Fibroblast of skin of abdomen (primary cell): ENCODE data around the gene SDK1.
"Not testable (repeated sequence)": the region's sequence is repeated elsewhere in the genome, so short reads cannot be mapped to it uniquely, and the experiment has no call there.

ENCODE experiments used
- DNase-seq: peaks from one replicate; pipeline ENCODE4 v3.0.0-alpha.2; 2013

SDK1 gene

DNA sequence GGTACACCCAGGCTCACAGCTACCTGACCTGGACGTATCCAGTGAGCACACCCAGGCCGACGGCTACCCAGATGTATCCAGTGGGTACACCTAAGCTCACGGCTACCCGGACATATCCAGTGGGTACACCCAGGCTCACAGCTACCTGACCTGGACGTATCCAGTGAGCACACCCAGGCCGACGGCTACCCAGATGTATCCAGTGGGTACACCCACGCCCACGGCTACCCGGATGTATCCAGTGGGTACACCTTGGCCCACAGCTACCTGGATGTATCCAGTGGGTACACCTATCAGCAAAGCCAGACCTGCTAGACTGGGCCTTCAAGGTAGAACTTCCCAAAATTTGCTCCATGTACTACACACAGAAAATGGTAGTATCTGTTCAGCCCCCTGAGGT is 662.7 kb downstream of the SDK1 start:
- not testable (repeated sequence) for DNase-seq

- DNase-seq = no peak
Measured at GRCh38 chr7:3964980-3965606, 664.0 kb downstream of the SDK1 start.

DNA sequence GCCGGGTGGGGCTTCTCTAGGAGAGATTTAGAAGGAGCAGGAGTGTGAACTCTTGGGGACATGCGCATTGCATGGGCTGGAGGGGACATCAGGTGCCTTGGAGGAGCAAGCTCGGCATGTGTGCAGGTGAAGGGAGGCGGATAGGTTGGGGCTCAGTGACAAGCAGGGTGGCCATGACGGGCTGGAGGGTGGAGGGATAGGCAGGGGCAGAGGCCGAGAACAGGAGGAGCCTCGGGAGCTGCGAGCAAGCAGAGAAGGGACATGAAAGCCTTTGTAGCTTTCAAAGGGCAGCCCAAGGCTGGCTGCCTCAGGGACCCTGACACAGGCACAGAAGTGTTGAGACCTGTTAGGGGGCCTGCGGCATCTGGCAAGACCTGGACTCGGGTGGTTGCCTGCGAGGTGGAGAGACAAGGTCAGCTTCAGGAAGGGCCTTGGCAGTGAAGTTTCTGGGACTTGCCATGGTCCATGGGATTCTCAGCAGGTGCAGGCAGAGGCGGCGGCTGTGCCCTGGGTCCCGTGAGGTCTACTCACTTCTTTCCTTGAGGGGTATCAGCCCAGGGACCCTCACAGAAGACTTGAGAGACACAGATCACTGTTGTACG is 664.8 kb downstream of the SDK1 start:
- no peak for DNase-seq

- DNase-seq = no peak
Measured at GRCh38 chr7:3968234-3968633, 667.2 kb downstream of the SDK1 start.

GRCh38 chr7:3969286-3969685 is 668.2 kb downstream of the SDK1 start:
- DNase-seq = no peak

- no peak for DNase-seq
Measured at GRCh38 chr7:3971323-3971722, 670.3 kb downstream of the SDK1 start.

GRCh38 chr7:3973264-3973663 is 672.2 kb downstream of the SDK1 start:
- DNase-seq = no peak

DNA sequence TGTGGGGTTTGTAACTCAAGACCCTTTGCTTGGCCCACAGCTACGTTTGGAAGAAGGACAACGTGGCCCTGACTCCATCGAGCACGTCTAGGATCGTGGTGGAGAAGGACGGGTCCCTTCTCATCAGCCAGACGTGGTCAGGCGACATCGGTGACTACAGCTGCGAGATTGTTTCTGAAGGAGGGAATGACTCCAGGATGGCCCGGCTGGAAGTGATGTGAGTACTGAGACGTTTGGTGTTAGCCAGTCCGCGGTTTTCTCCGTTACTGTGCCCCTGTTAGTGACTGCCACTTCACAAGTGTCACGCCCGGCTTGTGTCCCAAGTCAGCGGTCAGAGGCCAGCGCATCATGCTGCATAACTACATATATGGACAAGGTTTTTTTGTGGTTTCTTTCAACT is 673.3 kb downstream of the SDK1 start:
- no peak for DNase-seq

- no peak for DNase-seq
Measured at GRCh38 chr7:3975371-3975770, 674.3 kb downstream of the SDK1 start.

DNA sequence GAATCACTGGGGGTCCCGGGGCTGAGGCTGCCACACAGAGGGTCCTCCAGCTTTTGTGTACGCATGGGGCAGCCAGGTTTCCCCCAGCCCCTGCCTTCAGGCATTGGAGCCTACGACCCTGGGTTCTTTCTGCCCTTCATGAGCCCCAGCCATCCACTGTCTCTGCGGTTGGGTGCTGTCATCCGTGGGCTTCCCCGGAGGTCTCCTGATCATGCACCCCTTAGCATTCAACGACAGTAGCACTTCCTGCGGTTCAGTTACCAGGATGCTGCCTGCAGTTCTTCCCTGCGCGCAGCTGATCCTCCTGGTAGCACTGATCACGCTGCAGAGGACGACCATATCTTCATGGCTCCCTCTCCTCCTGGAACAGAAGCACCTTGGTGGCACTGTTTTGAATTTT is 676.3 kb downstream of the SDK1 start:
- no peak for DNase-seq

- DNase-seq = no peak
Measured at GRCh38 chr7:3978839-3979238, 677.8 kb downstream of the SDK1 start.

DNA sequence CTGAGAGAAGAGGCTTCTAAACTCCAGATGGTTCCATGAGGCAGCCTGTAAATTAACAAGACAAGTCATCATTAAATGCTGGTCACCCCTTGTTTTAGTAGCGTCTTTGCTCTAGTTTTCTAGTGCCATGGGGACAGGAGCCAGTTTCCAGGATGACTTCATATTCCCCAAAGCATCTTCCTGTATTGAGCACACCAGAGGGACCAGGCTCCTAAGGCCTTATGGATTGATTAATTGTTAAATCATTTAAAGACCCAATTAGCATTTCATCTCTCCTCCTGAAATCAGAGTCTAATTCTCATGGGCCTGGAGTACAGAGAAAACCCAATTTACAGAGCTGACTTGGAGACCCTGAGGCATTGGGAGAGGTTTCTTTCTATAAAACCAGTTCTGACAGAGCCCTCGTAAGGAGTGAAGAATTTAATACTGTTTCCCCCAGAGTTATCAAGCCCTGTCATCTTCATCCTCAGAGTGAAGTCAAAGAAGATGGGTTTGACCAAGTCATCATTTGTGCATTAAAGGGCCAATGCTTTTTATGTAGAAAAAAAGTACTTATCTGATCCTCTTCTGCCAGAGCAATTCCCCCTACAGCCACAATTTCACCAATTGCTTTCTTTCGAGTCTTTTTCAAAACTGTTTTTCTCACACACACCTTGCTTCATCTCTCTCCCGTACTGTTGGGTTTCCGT is 678.7 kb downstream of the SDK1 start:
- no peak for DNase-seq

- no peak for DNase-seq
Measured at GRCh38 chr7:3980300-3980643, 679.2 kb downstream of the SDK1 start.

DNA sequence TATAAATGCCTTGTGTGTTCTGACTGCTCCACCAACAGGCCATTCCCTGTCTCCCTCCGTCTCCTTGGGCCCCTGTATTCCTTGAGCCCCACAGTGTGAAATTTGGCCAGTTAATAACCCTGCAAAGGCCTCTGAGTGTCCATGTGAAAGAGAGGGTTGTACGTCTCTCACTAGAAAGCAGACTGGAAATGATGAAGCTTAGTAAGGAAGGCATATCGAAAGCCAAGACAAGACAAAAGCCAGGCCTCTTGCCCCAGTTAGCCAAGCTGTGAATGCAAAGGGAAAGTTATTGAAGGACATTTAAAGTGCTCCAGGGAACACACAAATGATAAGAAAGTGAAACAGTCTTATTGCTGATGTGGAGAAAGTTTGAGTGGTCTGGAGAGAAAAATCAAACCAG is 680.2 kb downstream of the SDK1 start:
- DNase-seq = no peak

DNA sequence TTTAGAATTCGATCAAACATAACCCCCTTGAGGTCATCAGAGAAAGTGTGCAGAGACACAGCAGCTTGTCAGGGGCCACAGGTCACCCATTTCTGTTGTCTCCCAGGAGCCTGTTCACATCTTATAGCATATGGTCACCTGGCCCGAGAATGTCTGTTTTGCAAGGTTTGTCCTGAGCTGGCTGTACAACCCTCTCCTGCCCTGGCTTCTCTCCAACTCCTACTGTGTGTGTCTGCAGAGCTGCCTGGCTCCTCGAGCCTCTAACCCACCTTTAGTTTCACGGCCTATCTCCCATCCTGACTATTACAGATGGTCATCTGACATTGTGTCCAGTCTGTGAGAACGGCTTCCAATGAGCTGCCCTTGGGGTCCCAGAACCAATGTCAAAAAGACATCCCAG is 683.4 kb downstream of the SDK1 start:
- DNase-seq = no peak

GRCh38 chr7:3986927-3987326 is 685.9 kb downstream of the SDK1 start:
- DNase-seq = no peak

GRCh38 chr7:3987426-3987927 is 686.4 kb downstream of the SDK1 start:
- no peak for DNase-seq

GRCh38 chr7:3989723-3990122 is 688.7 kb downstream of the SDK1 start:
- no peak for DNase-seq

GRCh38 chr7:3991731-3992231 is 690.7 kb downstream of the SDK1 start:
- no peak for DNase-seq

DNA sequence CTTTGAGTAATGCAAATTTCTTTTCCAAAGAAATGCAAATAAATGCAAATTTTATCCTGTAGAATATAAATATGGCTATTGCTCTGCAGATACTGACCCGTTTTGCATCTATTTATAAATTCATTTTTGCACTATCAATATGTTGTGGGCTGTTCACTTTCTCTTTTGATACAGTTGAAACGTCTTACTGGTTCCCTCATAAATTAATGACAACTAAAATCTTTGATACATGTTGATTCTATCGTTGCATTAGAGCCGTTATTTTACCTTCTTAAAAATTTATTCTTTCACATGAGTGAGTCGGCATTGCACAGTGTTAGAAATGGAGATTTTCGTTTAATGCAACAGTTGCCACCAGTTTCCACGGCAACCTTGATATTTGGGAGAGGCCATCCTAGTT is 691.8 kb downstream of the SDK1 start:
- no peak for DNase-seq

DNA sequence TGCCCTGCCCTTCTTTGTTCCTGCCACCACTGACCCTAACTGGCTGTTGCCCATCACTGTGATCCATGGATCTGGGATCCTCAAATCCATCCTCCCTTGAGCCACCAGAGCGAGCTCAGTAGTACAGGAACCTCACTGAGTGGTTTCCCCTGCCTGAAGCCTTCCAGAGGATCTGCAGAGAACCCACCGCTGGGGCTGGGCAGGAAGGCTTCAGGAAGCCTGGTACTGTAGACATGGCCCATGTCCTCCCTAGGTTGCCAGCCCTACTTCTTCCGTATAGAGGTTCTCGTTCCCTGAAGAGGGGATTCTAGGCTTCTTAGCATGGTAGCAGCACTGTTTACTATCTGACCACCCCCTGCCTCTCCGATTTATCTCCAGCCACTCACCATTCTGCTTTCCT is 693.7 kb downstream of the SDK1 start:
- DNase-seq = no peak

DNA sequence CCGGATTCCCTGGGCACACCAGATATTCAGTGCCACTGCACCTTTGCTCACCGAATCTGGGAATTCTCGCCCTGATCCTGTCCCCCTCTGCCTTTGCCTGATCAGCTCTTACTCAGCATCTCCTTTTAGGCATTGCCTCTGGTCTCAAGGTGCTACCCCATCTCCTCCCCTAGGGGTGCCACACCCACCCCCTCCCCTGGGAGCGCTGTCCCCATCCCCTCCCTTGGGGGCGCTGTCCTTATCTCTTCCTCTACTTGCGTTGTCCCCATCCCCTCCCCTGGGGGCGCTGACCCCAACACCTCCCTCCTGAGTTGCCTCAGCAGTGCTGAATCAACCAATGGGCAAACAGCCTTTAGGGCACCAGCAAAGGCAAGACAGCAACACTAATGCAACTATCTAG is 694.1 kb downstream of the SDK1 start:
- DNase-seq = no peak

DNA sequence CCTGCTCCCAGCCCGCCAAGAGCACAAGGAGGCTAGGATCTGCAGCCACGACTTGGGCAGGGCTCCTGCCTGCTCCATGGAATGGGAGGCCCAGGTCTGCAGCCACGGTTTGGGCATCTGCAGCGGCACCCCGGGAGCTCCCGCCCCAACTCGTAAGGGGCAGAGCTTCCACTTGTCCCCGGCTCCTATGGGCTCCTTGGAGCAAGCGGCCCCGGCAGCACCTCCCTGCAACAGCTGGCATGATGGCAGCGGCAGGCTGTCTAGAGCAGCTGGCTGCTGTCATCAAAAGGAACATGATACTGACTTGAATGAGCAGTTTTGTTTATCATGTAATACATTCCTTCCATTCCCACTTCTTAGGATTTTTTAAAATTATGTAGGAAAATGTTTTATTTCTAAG is 697.0 kb downstream of the SDK1 start:
- no peak for DNase-seq

GRCh38 chr7:4000139-4000538 is 699.1 kb downstream of the SDK1 start:
- no peak for DNase-seq
